HEK293T (cell line): ENCODE measurements around the gene ZNF536.
"Not testable (repeated sequence)": the region's sequence is repeated elsewhere in the genome, so short reads cannot be mapped to it uniquely, and the experiment has no call there.

Experiments
- CTCF ChIA-PET: fragments of 350-600 bp; formaldehyde crosslinking; extraction: SDS; loops from one replicate; lab custom pipeline; 2021; ENCODE audit warnings: antibody characterized with exemption, inconsistent platforms; lab: Yijun Ruan, JAX
- POLR2A ChIA-PET: fragments of 350-600 bp; formaldehyde crosslinking; extraction: SDS; loops from one replicate; lab custom pipeline; 2020; ENCODE audit warnings: antibody characterized with exemption, inconsistent platforms; lab: Yijun Ruan, JAX
- DNase-seq: peaks from one replicate; pipeline ENCODE4 v3.0.0; 2012; ENCODE audit warnings: mixed read lengths; ENCODE audit errors: extremely low spot score
- ARNT ChIP-seq: fragments of 450-650 bp; IDR thresholded peaks from 2 replicates; pipeline ENCODE4 v1.6.1; 2017; ENCODE audit warnings: mild to moderate bottlenecking
- BHLHE40 ChIP-seq: fragments of 450-650 bp; IDR thresholded peaks from 2 replicates; pipeline ENCODE4 v1.6.1; 2016; ENCODE audit warnings: mild to moderate bottlenecking, moderate library complexity, borderline replicate concordance
- CTBP1 ChIP-seq: fragments of 450-650 bp; IDR thresholded peaks from 2 replicates; pipeline ENCODE4 v1.6.1; 2016; ENCODE audit warnings: borderline replicate concordance
- ELF4 ChIP-seq: fragments of 450-650 bp; IDR thresholded peaks from 2 replicates; pipeline ENCODE4 v1.6.1; 2017; ENCODE audit warnings: antibody characterized with exemption
- FOXA1 ChIP-seq: fragments of 450-650 bp; IDR thresholded peaks from 2 replicates; pipeline ENCODE4 v1.6.1; 2016; ENCODE audit warnings: mild to moderate bottlenecking
- FOXK2 ChIP-seq: fragments of 450-650 bp; IDR thresholded peaks from 2 replicates; pipeline ENCODE4 v1.6.1; 2016; ENCODE audit warnings: mild to moderate bottlenecking
- FOXM1 ChIP-seq: fragments of 450-650 bp; IDR thresholded peaks from 2 replicates; pipeline ENCODE4 v1.6.1; 2017; ENCODE audit warnings: mild to moderate bottlenecking, borderline replicate concordance
- HDGF ChIP-seq: fragments of 450-650 bp; IDR thresholded peaks from 2 replicates; pipeline ENCODE4 v1.6.1; 2017; ENCODE audit warnings: antibody characterized with exemption, borderline replicate concordance
- L3MBTL2 ChIP-seq: fragments of 450-650 bp; conservative IDR thresholded peaks from 2 replicates; pipeline ENCODE4 v1.6.1; 2016; ENCODE audit warnings: mild to moderate bottlenecking
- LEF1 ChIP-seq: fragments of 450-650 bp; IDR thresholded peaks from 2 replicates; pipeline ENCODE4 v1.6.1; 2017; ENCODE audit warnings: mild to moderate bottlenecking, borderline replicate concordance
- NFRKB ChIP-seq: fragments of 450-650 bp; IDR thresholded peaks from 2 replicates; pipeline ENCODE4 v1.6.1; 2016; ENCODE audit warnings: mild to moderate bottlenecking, moderate library complexity
- SP1 ChIP-seq: fragments of 450-650 bp; IDR thresholded peaks from 2 replicates; pipeline ENCODE4 v1.6.1; 2017
- SUZ12 ChIP-seq: fragments of 450-650 bp; IDR thresholded peaks from 2 replicates; pipeline ENCODE4 v1.6.1; 2016; ENCODE audit warnings: mild to moderate bottlenecking
- TARDBP ChIP-seq: fragments of 450-650 bp; IDR thresholded peaks from 2 replicates; pipeline ENCODE4 v1.6.1; 2016
- ZNF384 ChIP-seq: fragments of 450-650 bp; IDR thresholded peaks from 2 replicates; pipeline ENCODE4 v1.6.1; 2016
- TF ChIP-seq, protein P1 (sequence below): fragments of 450-650 bp; IDR thresholded peaks from 2 replicates; pipeline ENCODE4 v1.6.1; 2016

Gene ZNF536

DNA sequence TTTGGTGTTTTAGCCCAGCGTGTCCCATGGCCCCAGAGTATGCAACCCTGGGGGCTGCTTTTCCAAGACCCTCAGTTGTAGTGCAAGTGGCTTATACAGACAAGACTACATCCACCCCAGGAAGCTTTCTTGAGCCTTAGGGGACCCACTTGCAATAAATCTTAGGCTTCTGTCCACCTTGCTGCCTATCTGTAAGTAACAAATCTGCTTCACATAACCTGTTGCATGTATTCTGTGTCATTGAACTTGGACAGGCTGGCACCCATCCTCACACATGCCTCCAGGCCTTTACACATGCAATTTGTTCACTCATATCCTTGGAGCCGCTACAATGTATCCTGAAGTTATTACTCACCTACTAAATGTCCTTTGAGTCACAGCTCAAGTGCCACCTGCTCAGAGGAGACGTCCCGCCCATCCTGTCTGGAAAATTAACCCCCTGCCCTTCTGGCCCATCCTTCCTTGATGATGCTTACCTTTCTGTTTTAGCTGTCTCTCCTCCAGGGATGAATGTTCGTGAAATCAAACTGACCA lies 101.2 kb downstream of the ZNF536 start:
- POLR2A ChIA-PET: no interaction called here
- CTCF ChIA-PET: interaction anchor here (0.5 kb wide), 1 partner anchor 12 kb away, joined by 3 read pairs; no protein-coding TSS in a partner anchor
- no peak for DNase-seq
- no peak for TF ChIP-seq CTBP1
- TF ChIP-seq SP1: no peak
- no peak for TF ChIP-seq ZNF384
- no peak for TF ChIP-seq FOXA1
- TF ChIP-seq FOXM1: no peak
- TF ChIP-seq, protein P1, sequence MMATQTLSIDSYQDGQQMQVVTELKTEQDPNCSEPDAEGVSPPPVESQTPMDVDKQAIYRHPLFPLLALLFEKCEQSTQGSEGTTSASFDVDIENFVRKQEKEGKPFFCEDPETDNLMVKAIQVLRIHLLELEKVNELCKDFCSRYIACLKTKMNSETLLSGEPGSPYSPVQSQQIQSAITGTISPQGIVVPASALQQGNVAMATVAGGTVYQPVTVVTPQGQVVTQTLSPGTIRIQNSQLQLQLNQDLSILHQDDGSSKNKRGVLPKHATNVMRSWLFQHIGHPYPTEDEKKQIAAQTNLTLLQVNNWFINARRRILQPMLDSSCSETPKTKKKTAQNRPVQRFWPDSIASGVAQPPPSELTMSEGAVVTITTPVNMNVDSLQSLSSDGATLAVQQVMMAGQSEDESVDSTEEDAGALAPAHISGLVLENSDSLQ: no peak
- no peak for TF ChIP-seq ELF4
- no peak for TF ChIP-seq BHLHE40
- TF ChIP-seq HDGF: no peak

DNA sequence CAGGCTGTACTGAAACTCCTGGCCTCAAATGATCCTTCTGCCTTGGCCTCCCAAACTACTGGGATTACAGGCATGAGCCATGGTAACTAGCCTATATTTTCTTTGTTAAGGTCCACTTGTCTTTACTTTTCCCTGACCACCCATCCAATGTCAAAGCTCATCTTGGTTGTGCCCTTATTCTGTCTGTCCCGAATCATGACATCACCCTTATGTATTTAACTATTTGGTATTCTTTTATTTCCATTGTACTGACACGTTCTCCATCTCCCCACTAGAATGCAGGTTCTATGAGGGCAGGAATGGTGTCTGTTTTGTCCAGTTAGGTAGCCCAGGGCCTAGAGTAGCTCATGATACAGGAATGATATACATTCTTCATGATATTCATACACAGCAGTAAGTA lies 104.8 kb downstream of the ZNF536 start:
- no peak for TF ChIP-seq FOXM1
- no peak for TF ChIP-seq HDGF
- TF ChIP-seq TARDBP: no peak
- no peak for TF ChIP-seq NFRKB
- TF ChIP-seq, protein P1: no peak
- TF ChIP-seq LEF1: no peak
- TF ChIP-seq ARNT: no peak
- TF ChIP-seq FOXA1: no peak
- TF ChIP-seq SUZ12: no peak
- no peak for TF ChIP-seq ZNF384
- TF ChIP-seq FOXK2: no peak
- no peak for TF ChIP-seq CTBP1
- TF ChIP-seq BHLHE40: no peak
- no peak for TF ChIP-seq ELF4
- TF ChIP-seq SP1: no peak
- DNase-seq: no peak
- CTCF ChIA-PET: no interaction called here
- POLR2A ChIA-PET: no interaction called here

DNA sequence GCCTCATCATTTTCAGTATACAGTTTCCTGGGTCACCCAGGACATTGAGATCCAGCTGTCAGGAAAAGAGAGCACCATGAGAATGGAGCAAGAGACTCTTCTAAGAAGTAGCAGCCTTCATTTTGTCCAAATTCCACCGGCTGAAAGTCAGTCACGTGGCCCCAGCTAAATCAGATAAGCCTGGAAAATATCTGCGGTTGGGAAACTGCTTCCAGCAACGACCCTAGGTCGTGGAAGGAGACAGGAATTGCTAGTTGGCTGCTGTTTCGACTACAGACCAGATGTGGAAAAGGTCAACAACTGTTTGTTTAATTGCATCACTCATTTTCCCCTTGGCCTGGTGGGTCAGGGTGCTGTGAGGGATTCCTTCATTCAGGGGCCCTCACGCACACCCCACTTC lies 107.0 kb downstream of the ZNF536 start:
- DNase-seq: no peak
- CTCF ChIA-PET: no interaction called here
- no peak for TF ChIP-seq BHLHE40
- POLR2A ChIA-PET: no interaction called here

DNA sequence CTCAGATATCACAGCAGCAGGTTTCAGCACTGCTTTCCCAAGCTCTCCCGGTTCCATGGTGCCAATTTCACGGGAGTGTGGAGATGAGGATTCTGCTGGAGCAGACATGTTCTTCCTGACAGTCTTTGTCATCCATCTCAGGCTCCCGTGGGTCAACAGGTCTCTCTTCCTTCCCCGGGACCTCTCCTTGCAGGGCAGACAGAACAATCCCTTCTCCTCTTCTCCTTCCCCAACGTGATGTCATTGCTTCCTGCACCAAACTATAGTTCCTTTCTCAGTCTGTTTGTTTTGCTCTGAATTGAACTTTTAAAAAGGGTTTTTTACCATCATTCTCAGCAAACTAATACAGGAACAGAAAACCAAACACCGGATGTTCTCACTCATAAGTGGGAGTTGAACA lies 107.9 kb downstream of the ZNF536 start:
- ChIA-PET CTCF (no interaction called here), POLR2A (no interaction called here)
- no peak for DNase-seq
- TF ChIP-seq TARDBP: no peak

DNA sequence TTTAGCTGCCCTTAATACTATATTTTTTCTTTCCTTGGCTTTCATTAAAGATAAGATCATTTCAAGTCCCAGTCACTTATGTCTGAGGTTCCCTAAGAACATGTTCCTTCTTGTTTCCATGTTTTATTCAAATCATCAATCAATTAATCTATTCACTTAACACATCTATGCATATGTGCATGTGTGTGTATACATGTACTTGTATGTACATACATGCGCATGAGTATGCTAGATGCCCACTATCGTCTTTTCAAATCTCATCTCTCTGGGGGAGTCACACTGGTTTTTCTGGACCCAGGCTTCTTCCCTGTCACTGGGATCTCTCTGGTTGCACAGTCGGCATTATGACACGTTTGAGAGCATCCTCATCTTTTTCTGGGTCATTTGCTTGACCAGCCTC lies 108.9 kb downstream of the ZNF536 start:
- CTCF ChIA-PET: no interaction called here
- POLR2A ChIA-PET: no interaction called here
- no peak for TF ChIP-seq LEF1
- TF ChIP-seq NFRKB: no peak
- DNase-seq: no peak

DNA sequence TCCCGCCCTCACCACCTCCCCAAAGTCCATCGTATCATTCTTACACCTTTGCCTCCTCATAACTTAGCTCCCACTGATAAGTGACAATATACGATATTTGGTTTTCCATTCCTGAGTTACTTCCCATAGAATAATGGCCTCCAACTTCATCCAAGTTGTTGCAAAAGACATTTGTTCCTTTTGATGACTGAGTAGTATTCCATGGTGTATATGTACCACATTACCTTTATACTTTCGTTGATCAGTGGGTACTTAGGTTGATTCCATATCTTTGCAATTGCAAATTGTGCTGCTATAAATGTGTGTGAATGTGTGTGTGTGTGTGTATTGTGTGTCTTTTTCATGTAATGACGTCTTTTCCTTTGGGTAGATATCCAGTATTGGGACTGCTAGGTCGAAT lies 109.6 kb downstream of the ZNF536 start:
- ChIA-PET CTCF (no interaction called here), POLR2A (no interaction called here)
- TF ChIP-seq FOXA1 (no peak), ELF4 (no peak), TARDBP (no peak), FOXM1 (no peak), L3MBTL2 (no peak), FOXK2 (no peak), BHLHE40 (no peak), HDGF (no peak), CTBP1 (no peak), SUZ12 (no peak), ARNT (no peak), ZNF384 (no peak), LEF1 (no peak), NFRKB (no peak), SP1 (no peak)
- TF ChIP-seq, protein P1: no peak
- DNase-seq: no peak

DNA sequence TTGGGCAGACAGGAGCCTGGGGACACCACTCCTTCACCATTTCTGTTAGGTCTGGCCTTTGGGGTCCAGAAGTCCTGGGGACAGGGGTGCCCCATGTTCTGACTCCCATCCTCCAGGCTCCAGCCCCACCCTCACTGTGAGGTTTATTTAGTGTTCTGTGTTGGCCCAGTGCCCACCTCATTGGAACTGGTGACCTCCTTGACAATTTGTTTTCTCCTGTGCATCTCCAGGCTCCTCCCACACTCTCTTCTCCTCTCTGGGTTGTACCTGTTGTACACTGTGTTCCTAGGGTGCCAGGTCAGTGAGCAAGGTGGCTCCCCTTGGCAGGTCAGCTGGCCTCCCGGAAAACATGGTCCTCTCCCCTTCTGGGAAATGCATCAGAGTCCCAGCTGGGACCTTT lies 110.8 kb downstream of the ZNF536 start:
- no peak for TF ChIP-seq L3MBTL2
- TF ChIP-seq LEF1: no peak
- no peak for TF ChIP-seq ELF4
- no peak for TF ChIP-seq ARNT
- no peak for TF ChIP-seq HDGF
- no peak for TF ChIP-seq FOXM1
- TF ChIP-seq SP1: no peak
- TF ChIP-seq SUZ12: no peak
- no peak for TF ChIP-seq CTBP1
- no peak for TF ChIP-seq ZNF384
- TF ChIP-seq, protein P1: no peak
- no peak for TF ChIP-seq BHLHE40
- TF ChIP-seq TARDBP: no peak
- TF ChIP-seq NFRKB: no peak
- TF ChIP-seq FOXA1: no peak
- no peak for DNase-seq
- ChIA-PET CTCF (no interaction called here), POLR2A (no interaction called here)

DNA sequence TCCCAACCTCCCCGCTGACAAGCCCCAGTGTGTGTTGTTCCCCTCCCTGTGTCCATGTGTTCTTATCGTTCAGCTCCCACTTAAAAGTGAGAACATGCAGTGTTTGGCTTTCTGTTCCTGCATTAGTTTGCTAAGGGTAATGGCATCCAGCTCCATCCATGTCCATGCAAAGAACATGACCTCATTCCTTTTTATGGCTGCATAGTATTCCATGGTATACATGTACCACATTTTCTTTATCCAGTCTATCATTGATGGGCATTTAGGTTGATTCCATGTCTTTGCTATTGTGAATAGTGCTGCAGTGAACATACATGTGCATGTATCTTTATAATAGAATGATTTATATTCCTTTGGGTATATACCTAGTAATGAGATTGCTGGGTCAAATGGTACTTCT lies 114.1 kb downstream of the ZNF536 start:
- DNase-seq, POLR2A ChIA-PET, CTCF ChIA-PET: not testable (repeated sequence)
